HepG2 (cell line): Measurements from ENCODE around the gene CDK5RAP2. TPM values are rescaled to one million over a fixed set of nuclear protein-coding genes. Genes with fewer than 3 reads are reported as not detected.

ENCODE experiments used
- ARNTL ChIP-seq: sonication (generic); formaldehyde crosslinking; IDR thresholded peaks from 2 replicates; pipeline ENCODE4 v1.4.0; 2020; ENCODE audit warnings: mild to moderate bottlenecking, missing genetic modification reagents
- ASH2L ChIP-seq: fragments of 300-600, 200-600 bp; sonication (generic); IDR thresholded peaks from 2 replicates; pipeline ENCODE4 v1.7.0; 2017; ENCODE audit warnings: low read depth, mild to moderate bottlenecking, moderate library complexity, mixed read lengths, low read length; ENCODE audit not compliant: insufficient read length
- BRD4 ChIP-seq: sonication (generic); formaldehyde crosslinking; IDR thresholded peaks from 2 replicates; pipeline ENCODE4 v1.4.0; 2020; ENCODE audit warnings: missing genetic modification reagents
- DBP ChIP-seq: sonication (generic); formaldehyde crosslinking; IDR thresholded peaks from 2 replicates; pipeline ENCODE4 v1.4.0; 2020; ENCODE audit warnings: missing genetic modification reagents; ENCODE audit errors: not compliant biosample characterization
- ELF3 ChIP-seq: IDR thresholded peaks from 2 replicates; pipeline ENCODE4 v1.6.1; 2016; ENCODE audit warnings: missing genetic modification reagents, missing compliant biosample characterization
- FOXO4 ChIP-seq: sonication (generic); formaldehyde crosslinking; conservative IDR thresholded peaks from 2 replicates; pipeline ENCODE4 v1.8.1; 2023; ENCODE audit warnings: missing genetic modification reagents
- GFI1 ChIP-seq: sonication (generic); formaldehyde crosslinking; IDR thresholded peaks from 2 replicates; pipeline ENCODE4 v1.5.0; 2020; ENCODE audit warnings: missing genetic modification reagents, mild to moderate bottlenecking, borderline replicate concordance
- JARID2 ChIP-seq: sonication (generic); formaldehyde crosslinking; IDR thresholded peaks from 2 replicates; pipeline ENCODE4 v1.8.1; 2023; ENCODE audit warnings: missing genetic modification reagents, inconsistent platforms; ENCODE audit not compliant: insufficient replicate concordance
- KDM4B ChIP-seq: sonication (generic); formaldehyde crosslinking; IDR thresholded peaks from 2 replicates; pipeline ENCODE4 v1.4.0; 2020; ENCODE audit warnings: missing genetic modification reagents
- NR2F1 ChIP-seq, 2 experiments: fragments of 450-650 bp in 1 of 2; formaldehyde crosslinking in 1 of 2; IDR thresholded peaks; 2 replicates each; pipeline versions ENCODE4 v1.5.0 to v1.6.1; 2016 to 2020; ENCODE audit warnings: mild to moderate bottlenecking in 1 of 2, missing compliant biosample characterization in 1 of 2, missing genetic modification reagents in 1 of 2, moderate library complexity in 1 of 2
- REXO4 ChIP-seq: sonication (generic); formaldehyde crosslinking; IDR thresholded peaks from 2 replicates; pipeline ENCODE4 v1.8.0; 2022; ENCODE audit warnings: missing genetic modification reagents, mild to moderate bottlenecking, borderline replicate concordance
- ZBTB38 ChIP-seq: sonication (generic); formaldehyde crosslinking; IDR thresholded peaks from 2 replicates; pipeline ENCODE4 v1.5.1; 2020; ENCODE audit warnings: mild to moderate bottlenecking, missing genetic modification reagents
- ZFP36 ChIP-seq: fragments of 150-350 bp; IDR thresholded peaks from 2 replicates; pipeline ENCODE4 v1.6.1; 2018; ENCODE audit warnings: borderline replicate concordance, low read length, low read depth; ENCODE audit not compliant: partially characterized antibody
- ZHX1 ChIP-seq: sonication (generic); formaldehyde crosslinking; IDR thresholded peaks from 2 replicates; pipeline ENCODE4 v1.8.1; 2022; ENCODE audit warnings: low read depth, mild to moderate bottlenecking, missing genetic modification reagents
- ZNF256 ChIP-seq: sonication (generic); formaldehyde crosslinking; conservative IDR thresholded peaks from 2 replicates; pipeline ENCODE4 v1.4.0; 2020; ENCODE audit warnings: missing genetic modification reagents
- ZNF383 ChIP-seq: sonication (generic); formaldehyde crosslinking; IDR thresholded peaks from 2 replicates; pipeline ENCODE4 v1.4.0; 2020; ENCODE audit warnings: missing genetic modification reagents, mild to moderate bottlenecking, borderline replicate concordance
- ZNF564 ChIP-seq: sonication (generic); formaldehyde crosslinking; IDR thresholded peaks from 2 replicates; pipeline ENCODE4 v1.8.1; 2023; ENCODE audit warnings: mild to moderate bottlenecking, missing genetic modification reagents
- ZNF597 ChIP-seq: sonication (generic); formaldehyde crosslinking; IDR thresholded peaks from 2 replicates; pipeline ENCODE4 v1.5.0; 2020; ENCODE audit warnings: missing genetic modification reagents
- ZNF710 ChIP-seq: sonication (generic); formaldehyde crosslinking; IDR thresholded peaks from 2 replicates; pipeline ENCODE4 v1.5.0; 2020; ENCODE audit warnings: mild to moderate bottlenecking, missing genetic modification reagents, borderline replicate concordance
- polyA plus RNA-seq, 8 experiments: library from polyadenylated mRNA; depleted of rRNA in 3 of 8; stranded (reverse) in 7 of 8; unstranded in 1 of 8; fragments of >200 nt; fragmentation: Illumina TruSeq in 4 of 8; extraction: Trizol in 4 of 8; gene quantifications; 2 replicates each; pipeline versions ENCODE4 v1.2.1 to v1.2.3, GENCODE V29; 2011 to 2016; ENCODE audit warnings: low read depth in 4 of 8, missing spikeins in 1 of 8, mixed read lengths in 1 of 8; ENCODE audit not compliant: insufficient read depth in 1 of 8
- total RNA-seq, 5 experiments: library from RNA; depleted of rRNA; stranded (reverse); fragments of >200 nt; fragmentation: Illumina TruSeq; extraction: Trizol; gene quantifications; 2 replicates each; pipeline ENCODE4 v1.2.3, GENCODE V29; 2016; ENCODE audit warnings: low read depth in 1 of 5

The CDK5RAP2 gene
- total and polyA plus RNA-seq, 2 of the 13 experiments (the other 11 are each of a cell fraction or from before 2014, with no cell fraction given): 31.8 to 42.2 TPM

GRCh38 chr9:120386390-120387131, 193.4 kb downstream of the CDK5RAP2 start (continued):
- TF ChIP-seq KDM4B (CRISPR knock-in tag) (no peak), BRD4 (CRISPR knock-in tag) (0 out of 2 replicates have a peak, but pooled peaks have one; percentile 41), ZHX1 (CRISPR knock-in tag) (no peak), REXO4 (CRISPR knock-in tag) (no peak), ZNF564 (no peak), GFI1 (no peak), NR2F1 (CRISPR knock-in tag; IDR thresholded peaks at IDR 0.05) (no peak), FOXO4 (CRISPR knock-in tag) (no peak), ELF3 (CRISPR knock-in tag) (no peak), ASH2L (peak; percentile 16), ZFP36 (no peak), ZBTB38 (CRISPR knock-in tag) (peak; percentile 67; the same call in 1 of the 2 replicates), ZNF597 (CRISPR knock-in tag) (no peak), ZNF710 (CRISPR knock-in tag) (peak; percentile 47; the same call in 1 of the 2 replicates), JARID2 (CRISPR knock-in tag) (peak; percentile 17), ZNF383 (0 out of 2 replicates have a peak, but pooled peaks have one; percentile 22), DBP (CRISPR knock-in tag) (no peak), ARNTL (CRISPR knock-in tag) (peak; percentile 64; the same call in 1 of the 2 replicates), ZNF256 (CRISPR knock-in tag) (0 out of 2 replicates have a peak, but pooled peaks have one; percentile 27)
